Fibroblast of skin of left quadriceps (primary cell): ENCODE data around the gene SLC7A7.
"Not testable (repeated sequence)": the region's sequence is repeated elsewhere in the genome, so short reads cannot be mapped to it uniquely, and the experiment has no call there.

Experiments
- DNase-seq, 2 experiments: peaks; one replicate each; pipeline ENCODE4 v3.0.0-alpha.2; 2013; ENCODE audit warnings: low read depth in 2 of 2

SLC7A7 gene

DNA sequence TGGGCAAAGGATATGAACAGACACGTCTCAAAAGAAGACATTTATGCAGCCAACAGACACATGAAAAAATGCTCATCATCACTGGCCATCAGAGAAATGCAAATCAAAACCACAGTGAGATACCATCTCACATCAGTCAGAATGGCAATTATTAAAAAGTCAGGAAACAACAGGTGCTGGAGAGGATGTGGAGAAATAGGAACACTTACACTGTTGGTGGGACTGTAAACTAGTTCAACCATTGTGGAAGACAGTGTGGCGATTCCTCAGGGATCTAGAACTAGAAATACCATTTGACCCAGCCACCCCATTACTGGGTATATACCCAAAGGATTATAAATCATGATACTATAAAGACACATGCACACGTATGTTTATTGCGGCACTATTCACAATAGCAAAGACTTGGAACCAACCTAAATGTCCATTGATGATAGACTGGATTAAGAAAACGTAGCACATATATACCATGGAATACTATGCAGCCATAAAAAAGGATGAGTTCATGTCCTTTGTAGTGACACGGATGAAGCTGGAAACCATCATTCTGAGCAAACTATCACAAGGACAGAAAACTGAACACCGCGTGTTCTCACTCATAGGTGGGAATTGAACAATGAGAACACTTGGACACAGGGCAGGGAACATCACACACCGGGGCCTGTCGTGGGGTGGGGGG lies 57.1 kb downstream of the SLC7A7 start:
- not testable (repeated sequence) for DNase-seq

- no peak for DNase-seq
These were observed 61.6 kb downstream of the SLC7A7 start for GRCh38 chr14:22753586-22753985.

DNA sequence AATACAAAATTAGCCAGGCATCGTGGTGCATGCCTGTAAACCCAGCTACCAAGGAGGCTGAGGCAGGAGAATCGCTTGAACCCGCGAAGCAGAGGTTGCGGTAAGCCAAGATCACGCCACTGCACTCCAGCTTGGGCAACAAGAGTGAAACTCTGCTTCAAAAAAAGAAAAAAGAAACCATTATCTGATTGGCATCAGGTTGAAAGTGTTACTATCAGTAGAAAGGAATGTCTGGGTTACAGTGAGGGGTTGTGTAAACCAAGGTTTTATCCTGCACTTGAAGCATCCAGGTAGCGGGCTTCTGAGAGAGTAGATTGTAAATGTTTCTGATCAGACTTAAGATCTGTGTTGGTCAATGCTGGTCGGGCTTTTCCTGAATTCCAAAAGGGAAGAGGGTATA lies 62.8 kb downstream of the SLC7A7 start:
- no peak for DNase-seq

GRCh38 chr14:22748631-22749068 lies 66.6 kb downstream of the SLC7A7 start:
- no peak for DNase-seq

GRCh38 chr14:22748206-22748605 lies 67.0 kb downstream of the SLC7A7 start:
- no peak for DNase-seq

GRCh38 chr14:22747769-22748168 lies 67.5 kb downstream of the SLC7A7 start:
- DNase-seq, result no peak

DNA sequence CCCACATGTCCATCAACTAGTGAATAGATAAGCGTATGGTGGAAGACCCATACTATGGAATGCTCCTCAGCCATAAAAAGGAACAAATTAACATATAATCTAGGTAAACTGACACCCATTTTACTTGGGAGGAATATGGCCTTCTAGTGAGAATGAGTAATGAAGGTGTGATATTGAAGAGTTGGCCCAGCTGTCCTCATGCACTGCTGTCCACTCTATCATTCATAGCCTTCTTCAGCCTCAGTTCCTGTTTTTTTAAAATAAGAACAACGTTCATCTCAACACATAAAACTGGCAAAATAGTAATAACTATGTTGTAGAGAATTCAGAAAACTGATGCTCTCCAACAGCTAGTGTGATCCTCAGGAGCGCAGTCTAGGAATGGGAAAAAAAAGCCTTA lies 75.2 kb downstream of the SLC7A7 start:
- DNase-seq, result no peak

GRCh38 chr14:22739423-22739822 lies 75.8 kb downstream of the SLC7A7 start:
- no peak for DNase-seq

GRCh38 chr14:22737052-22737451 lies 78.2 kb downstream of the SLC7A7 start:
- DNase-seq, result no peak

GRCh38 chr14:22736384-22736783 lies 78.9 kb downstream of the SLC7A7 start:
- not testable (repeated sequence) for DNase-seq

GRCh38 chr14:22735096-22735495 lies 80.1 kb downstream of the SLC7A7 start:
- no peak for DNase-seq

DNA sequence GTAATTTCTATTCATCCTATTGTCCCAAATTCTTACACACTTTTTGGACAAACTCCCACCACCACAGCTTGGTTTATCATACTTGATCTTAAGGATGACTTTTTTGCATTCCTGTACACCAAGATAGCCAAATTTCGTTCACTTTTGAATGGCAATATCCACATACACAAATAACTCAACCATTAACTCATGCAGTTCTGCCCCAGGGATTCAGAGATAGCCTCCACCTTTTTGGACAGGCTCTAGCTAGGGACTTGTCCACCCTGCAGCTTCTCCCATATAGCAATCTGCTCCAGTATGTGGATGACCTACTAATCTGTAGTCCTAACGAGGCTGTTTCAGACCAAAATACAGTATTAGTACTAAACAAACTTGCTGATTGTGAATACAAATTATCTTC lies 81.4 kb downstream of the SLC7A7 start:
- DNase-seq, result no peak

DNA sequence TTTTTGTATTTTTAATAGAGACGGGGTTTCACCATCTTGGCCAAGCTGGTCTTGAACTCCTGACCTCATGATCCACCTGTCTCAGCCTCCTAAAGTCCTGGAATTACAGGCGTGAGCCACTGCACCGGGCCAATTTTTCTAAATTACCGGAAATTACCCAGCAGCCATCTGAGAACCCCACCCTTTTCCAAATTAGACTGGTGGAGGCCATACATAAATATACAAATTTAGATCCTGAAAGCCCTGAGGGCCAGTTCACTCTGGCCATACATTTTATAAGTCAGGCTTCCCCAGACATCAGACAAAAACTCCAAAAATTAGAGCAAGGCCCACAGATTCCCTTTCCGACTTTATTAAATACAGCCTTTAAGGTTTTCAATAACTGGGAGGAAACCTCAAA lies 83.2 kb downstream of the SLC7A7 start:
- not testable (repeated sequence) for DNase-seq

DNA sequence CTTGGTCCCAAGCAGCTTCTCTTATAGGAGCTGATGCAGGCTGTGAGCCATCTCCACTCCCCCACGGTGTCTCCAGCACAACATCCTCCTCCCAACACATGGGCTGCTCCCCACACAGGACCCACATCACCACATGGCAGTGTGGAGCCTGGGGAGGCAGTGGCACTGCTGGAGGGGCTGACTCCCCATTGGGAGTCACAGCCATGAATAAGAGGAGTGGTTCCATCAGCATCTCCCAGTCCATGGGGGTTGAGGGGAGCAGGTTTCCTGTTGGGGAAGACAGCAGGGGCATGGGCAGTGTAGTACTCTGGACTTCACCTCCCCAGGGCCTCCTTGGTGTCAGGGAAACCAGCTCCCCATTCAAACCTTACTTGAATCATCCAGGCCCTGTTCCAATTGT lies 89.2 kb downstream of the SLC7A7 start:
- no peak for DNase-seq

DNA sequence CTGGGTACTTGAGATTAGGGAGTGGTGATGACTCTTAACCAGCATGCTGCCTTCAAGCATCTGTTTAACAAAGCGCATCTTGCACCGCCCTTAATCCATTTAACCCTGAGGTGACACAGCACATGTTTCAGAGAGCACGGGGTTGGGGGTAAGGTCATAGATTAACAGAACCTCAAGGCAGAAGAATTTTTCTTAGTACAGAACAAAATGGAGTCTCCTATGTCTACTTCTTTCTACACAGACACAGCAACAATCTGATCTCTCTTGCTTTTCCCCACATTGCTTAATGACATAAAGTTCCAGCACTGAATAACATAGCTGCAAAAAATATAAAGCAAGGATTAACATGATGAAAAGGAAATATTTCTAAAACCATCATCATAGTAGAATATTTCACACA lies 89.9 kb downstream of the SLC7A7 start:
- not testable (repeated sequence) for DNase-seq

DNA sequence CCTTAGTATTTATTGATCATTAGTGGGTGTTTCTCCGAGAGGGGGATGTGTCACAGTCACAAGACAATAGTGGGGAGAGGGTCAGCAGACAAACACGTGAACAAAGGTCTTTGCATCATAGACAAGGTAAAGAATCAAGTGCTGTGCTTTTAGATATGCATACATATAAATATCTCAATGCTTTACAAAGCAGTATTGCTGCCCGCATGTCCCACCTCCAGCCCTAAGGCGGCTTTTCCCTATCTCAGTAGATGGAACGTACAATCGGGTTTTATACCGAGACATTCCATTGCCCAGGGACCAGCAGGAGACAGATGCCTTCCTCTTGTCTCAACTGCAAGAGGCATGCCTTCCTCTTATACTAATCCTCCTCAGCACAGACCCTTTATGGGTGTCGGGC lies 90.4 kb downstream of the SLC7A7 start:
- not testable (repeated sequence) for DNase-seq

DNA sequence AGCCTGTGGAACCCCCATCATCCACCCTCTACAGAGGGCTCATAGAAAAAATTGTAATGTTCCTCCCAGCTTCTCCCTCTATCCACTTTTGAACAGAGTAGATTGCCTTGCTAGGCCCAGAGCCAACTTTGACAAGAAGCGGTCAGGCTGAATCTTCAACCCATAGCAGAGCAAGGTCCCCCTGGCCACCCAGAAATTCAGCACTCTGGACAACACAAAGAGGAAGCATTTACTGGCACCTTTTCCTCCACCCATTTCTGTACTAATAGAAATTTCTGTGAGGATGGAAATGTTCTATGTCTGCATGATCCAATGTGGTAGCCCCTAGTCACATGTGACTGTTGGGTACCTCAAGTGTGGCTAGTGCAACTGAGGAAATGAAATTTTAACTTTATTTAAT lies 91.4 kb downstream of the SLC7A7 start:
- DNase-seq, result no peak
